Measurements from ENCODE around the gene PIAS2. TPM values are rescaled to one million over a fixed set of nuclear protein-coding genes. Genes with fewer than 3 reads are reported as not detected.
"Not testable (repeated sequence)": the region's sequence is repeated elsewhere in the genome, so short reads cannot be mapped to it uniquely, and the experiment has no call there.

The PIAS2 gene
- total RNA-seq, 2 experiments from 2014 or later, result 27.0 to 29.4 TPM

GRCh38 chr18:46909497-46909896, 7.8 kb downstream of the PIAS2 start:
- ChIA-PET CTCF (no interaction called here), POLR2A (no interaction called here)

DNA sequence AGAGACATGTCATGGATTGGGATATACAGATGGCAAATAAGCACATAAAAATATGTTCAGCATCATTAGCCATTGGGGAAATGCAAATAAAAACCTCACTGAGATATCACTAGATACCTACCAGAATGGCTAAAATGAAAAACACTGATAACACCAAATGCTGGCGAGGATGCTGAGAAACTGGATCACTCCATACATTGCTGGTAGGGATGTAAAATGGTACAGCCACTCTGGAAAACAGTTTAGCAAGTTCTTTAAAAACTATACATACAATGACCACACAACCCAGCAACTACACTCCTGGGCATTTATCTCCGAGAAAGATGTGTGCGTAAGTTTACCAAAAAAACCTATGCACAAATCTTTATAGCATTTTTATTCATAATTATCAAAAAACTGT, 13.9 kb downstream of the PIAS2 start:
- ChIA-PET POLR2A (no interaction called here), CTCF (no interaction called here)

- POLR2A ChIA-PET, result no interaction called here
- CTCF ChIA-PET, result no interaction called here
Measured at GRCh38 chr18:46899274-46899948, 17.9 kb downstream of the PIAS2 start.

- ChIA-PET CTCF (no interaction called here), POLR2A (no interaction called here)
Measured at GRCh38 chr18:46894124-46894523, 23.2 kb downstream of the PIAS2 start.

DNA sequence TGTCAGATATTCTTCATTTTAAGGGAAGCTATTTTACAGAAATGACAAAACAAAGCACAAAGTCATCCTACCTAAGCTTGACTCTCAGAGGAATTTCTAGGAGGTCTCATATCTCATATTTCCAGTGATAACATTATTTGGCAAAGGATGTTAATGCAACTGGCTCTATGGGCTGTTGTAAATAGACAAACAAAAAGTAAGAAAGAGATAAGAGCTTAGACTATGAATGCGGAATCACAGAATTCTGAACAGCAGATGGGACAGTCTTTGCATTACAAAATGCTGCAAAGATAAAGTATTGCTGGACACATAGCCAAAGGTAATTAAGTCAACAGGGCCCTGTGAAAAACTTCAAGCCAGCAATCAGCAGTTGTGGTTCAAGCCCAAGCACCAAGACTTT, 23.9 kb downstream of the PIAS2 start:
- POLR2A ChIA-PET, result no interaction called here
- CTCF ChIA-PET, result no interaction called here

- POLR2A ChIA-PET, result no interaction called here
Measured at GRCh38 chr18:46892842-46893241, 24.5 kb downstream of the PIAS2 start.

GRCh38 chr18:46891742-46892214, 25.5 kb downstream of the PIAS2 start:
- ChIA-PET CTCF (no interaction called here), POLR2A (interaction anchor here (0.6 kb wide), 1 partner anchor 944 kb away, joined by 3 read pairs; no protein-coding TSS in a partner anchor)

More at GRCh38 chr18:46892842-46893241, 24.5 kb downstream of the PIAS2 start:
- CTCF ChIA-PET, result no interaction called here

- POLR2A ChIA-PET, result no interaction called here
- CTCF ChIA-PET, result no interaction called here
Measured at GRCh38 chr18:46888965-46889364, 28.3 kb downstream of the PIAS2 start.

DNA sequence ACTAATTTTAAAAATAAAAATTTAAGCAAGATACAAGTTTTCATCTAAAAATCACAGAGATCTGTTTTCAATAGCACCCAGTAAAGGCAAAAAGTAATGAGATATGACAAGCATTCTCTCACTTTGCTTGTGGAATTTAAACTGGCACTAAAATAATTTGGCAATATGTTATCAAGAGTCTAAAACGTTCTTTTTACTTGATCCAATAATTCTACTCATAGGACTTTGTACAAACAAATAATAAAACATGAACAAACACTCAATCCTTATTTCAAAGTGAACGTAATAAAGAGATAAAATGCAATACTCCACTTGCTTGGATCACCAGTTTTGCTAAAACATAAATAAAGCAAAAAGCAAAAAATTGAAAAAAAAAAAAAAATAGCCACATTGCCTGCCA, 30.4 kb downstream of the PIAS2 start:
- POLR2A ChIA-PET, result no interaction called here
- CTCF ChIA-PET, result no interaction called here

GRCh38 chr18:46883180-46883579, 34.1 kb downstream of the PIAS2 start:
- CTCF ChIA-PET, result no interaction called here
- POLR2A ChIA-PET, result no interaction called here

- CTCF ChIA-PET, result no interaction called here
- POLR2A ChIA-PET, result no interaction called here
Measured at GRCh38 chr18:46877329-46877987, 39.8 kb downstream of the PIAS2 start.

- POLR2A ChIA-PET, result no interaction called here
- CTCF ChIA-PET, result no interaction called here
Measured at GRCh38 chr18:46868169-46868921, 49.0 kb downstream of the PIAS2 start.

DNA sequence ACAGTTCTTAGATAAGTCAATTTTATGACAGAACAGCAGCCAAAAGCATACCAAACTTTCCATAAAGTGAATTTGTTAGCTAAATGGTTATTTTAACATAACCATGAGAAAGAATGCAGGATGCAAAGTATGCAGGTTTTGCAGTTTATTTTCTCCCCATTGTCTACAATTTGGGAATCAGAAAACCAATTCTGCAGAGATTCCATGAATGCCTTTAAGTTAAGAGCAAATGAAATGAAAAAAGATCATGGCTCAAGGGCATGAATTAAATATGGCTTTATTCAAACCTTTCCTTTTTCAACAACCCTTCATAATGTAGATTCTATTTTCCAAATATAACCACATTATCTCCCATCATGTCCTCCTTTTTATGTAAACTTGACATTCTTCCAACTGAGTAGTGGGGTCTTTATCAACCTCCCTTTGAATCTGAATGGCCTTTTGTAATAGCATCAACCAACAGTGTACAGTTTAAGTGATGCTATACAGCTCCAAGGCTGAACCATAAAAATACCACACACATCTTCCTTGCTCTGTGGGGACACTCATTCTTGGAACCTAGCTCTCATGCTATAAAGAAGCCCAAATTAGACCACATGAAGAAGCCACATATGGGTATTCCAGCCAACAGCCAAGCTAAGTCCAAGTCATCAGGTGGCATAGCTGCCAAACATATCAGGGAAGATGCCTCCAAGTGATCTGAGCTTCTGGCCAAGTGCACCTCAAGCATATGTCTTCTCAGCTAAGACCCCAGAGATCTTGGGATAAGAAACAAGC, 49.8 kb downstream of the PIAS2 start:
- ChIA-PET POLR2A (no interaction called here), CTCF (no interaction called here)

- CTCF ChIA-PET, result no interaction called here
- POLR2A ChIA-PET, result no interaction called here
Measured at GRCh38 chr18:46866523-46866922, 50.8 kb downstream of the PIAS2 start.

DNA sequence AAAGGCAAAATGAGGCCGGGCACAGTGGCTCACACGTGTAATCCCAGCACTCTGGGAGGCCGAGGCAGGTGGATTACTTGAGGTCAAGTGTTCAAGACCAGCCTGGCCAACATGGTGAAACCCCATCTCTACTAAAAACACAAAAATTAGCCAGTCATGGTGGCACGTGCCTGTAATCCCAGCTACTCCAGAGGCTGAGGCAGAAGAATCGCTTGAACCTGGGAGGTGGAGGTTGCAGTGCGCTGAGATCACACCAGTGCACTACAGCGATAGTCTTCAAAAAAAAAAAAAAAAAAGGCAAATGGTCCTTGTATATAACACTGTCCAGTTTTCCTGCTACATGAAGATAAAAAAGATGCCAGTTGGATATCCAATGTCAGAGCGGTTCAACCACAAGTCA, 52.1 kb downstream of the PIAS2 start:
- POLR2A ChIA-PET, CTCF ChIA-PET: not testable (repeated sequence)

DNA sequence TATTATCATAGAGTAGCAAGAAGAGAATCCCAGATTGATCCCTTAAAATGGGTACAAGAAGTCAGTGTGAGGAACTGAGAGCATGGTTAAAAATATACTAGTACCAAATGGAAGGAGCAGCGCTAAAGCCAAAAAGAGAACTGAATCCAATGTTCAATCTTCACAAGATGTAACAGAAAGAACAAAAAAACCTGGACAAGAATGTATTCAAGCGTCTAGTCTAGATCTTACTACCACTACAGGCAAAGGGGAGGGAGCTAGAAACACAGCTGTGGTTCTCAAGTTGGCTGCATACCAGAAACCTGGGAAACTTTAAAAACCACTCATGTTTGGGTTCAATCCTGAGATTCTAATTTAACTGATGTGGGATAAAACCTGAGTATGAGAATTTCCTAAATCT, 57.5 kb downstream of the PIAS2 start:
- ChIA-PET CTCF (no interaction called here), POLR2A (no interaction called here)

DNA sequence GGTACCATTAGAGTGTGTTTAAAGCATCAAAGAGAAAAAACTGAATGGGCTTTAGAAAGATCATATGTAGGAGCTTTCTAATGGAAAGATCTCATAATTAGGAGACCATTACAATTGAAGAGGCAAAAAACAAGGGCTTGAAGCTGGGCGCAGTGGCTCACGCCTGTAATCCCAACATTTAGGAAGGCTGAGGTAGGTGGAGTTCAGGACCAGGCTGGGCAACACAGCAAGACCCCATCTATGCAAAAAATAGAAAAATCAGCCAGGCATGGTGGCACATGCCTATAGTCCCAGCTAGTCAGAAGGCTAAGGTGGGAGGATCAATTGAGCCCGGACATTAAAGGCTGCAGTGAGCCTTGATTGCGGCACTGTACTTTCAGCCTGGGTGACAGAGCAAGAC, 59.0 kb downstream of the PIAS2 start:
- ChIA-PET POLR2A (no interaction called here), CTCF (no interaction called here)

DNA sequence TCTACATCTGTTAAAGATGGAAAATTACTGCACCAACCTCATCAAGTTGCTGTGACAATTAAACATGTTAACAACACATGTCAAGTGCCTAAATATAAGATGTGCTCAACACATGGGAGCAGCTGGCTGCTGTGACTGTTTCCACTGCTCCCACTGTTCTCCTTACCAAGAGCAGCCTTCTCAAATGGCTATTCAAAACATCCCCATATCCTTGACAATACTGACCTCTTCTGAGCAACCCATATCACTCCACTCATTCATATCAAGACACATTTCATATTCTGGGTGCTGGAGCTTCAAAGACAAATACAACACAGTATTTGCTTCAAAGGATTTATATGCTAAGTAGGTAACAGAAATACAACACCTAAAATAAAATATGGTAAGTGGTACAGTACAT, 60.3 kb downstream of the PIAS2 start:
- POLR2A ChIA-PET, result no interaction called here
- CTCF ChIA-PET, result no interaction called here

GRCh38 chr18:46849007-46849406, 68.3 kb downstream of the PIAS2 start:
- POLR2A ChIA-PET, result no interaction called here
- CTCF ChIA-PET, result no interaction called here

GRCh38 chr18:46843372-46843771, 73.9 kb downstream of the PIAS2 start:
- ChIA-PET POLR2A (no interaction called here), CTCF (no interaction called here)

- CTCF ChIA-PET, result no interaction called here
- POLR2A ChIA-PET, result no interaction called here
Measured at GRCh38 chr18:46842583-46842982, 74.7 kb downstream of the PIAS2 start.
